ENCODE results near the gene POU2AF2.

DNA sequence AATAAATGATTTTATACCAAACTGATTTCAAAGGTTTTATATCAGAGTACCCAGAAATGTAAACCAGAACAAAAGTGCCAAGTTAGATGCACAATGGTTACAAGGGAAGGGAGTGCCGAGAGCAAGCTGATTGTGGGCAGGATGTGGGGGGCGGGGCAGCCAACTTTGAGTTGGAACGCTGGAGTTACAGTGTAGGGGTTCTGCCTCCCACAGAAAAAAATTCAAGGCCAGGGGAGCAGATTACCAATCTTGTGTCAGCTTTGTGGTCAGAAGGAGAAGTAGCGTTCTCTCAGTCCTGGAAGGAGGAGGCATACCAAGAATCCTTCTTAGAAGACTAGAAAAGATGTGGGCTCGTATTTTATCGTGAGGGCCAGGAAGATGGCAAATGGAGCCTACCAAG lies 15.9 kb upstream of the POU2AF2 start:
- TF ChIP-seq, protein P1, sequence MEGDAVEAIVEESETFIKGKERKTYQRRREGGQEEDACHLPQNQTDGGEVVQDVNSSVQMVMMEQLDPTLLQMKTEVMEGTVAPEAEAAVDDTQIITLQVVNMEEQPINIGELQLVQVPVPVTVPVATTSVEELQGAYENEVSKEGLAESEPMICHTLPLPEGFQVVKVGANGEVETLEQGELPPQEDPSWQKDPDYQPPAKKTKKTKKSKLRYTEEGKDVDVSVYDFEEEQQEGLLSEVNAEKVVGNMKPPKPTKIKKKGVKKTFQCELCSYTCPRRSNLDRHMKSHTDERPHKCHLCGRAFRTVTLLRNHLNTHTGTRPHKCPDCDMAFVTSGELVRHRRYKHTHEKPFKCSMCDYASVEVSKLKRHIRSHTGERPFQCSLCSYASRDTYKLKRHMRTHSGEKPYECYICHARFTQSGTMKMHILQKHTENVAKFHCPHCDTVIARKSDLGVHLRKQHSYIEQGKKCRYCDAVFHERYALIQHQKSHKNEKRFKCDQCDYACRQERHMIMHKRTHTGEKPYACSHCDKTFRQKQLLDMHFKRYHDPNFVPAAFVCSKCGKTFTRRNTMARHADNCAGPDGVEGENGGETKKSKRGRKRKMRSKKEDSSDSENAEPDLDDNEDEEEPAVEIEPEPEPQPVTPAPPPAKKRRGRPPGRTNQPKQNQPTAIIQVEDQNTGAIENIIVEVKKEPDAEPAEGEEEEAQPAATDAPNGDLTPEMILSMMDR (IDR thresholded peaks at IDR 0.05; ENCODE audit: insufficient read depth, low read depth, low read length), result no peak
- TF ChIP-seq EZH2 (IDR thresholded peaks at IDR 0.05; ENCODE audit: insufficient read depth, low read length), result no peak

Measured in astrocyte (in vitro differentiated cells and primary cell).